Thyroid gland (tissue), 4 donors: Measurements from ENCODE around the gene SH3GL1. TPM values are rescaled to one million over a fixed set of nuclear protein-coding genes. Genes with fewer than 3 reads are reported as not detected.

Source experiments
- DNase-seq, 2 donors: peaks; one replicate each; pipeline ENCODE4 v3.0.0-alpha.2; 2019
- H3K27ac ChIP-seq, 3 donors: fragments of 200-600 bp; sonication (generic); 1 replicate in 2 of 3; 2 replicates in 1 of 3; pipeline ENCODE4 v1.5.1; 2016 to 2019; ENCODE audit warnings: mild to moderate bottlenecking in 1 of 3, moderate library complexity in 1 of 3
- H3K27me3 ChIP-seq: fragments of 200-600 bp; sonication (generic); one replicate; pipeline ENCODE4 v1.5.1; 2019
- H3K36me3 ChIP-seq, 2 donors: fragments of 200-600 bp; sonication (generic); one replicate each; pipeline ENCODE4 v1.5.1; 2016 to 2019
- H3K4me1 ChIP-seq, 2 donors: fragments of 200-600 bp; sonication (generic); one replicate each; pipeline ENCODE4 v1.5.1; 2017 to 2019
- H3K4me3 ChIP-seq, 3 donors: fragments of 200-600 bp; sonication (generic); replicated peaks in 1 of 3; 1 replicate in 2 of 3; 2 replicates in 1 of 3; pipeline ENCODE4 v1.5.1; 2016; ENCODE audit warnings: mild to moderate bottlenecking in 1 of 3
- H3K9me3 ChIP-seq: fragments of 200-600 bp; sonication (generic); one replicate; pipeline ENCODE4 v1.5.1; 2017
- POLR2A ChIP-seq, 2 donors: fragments of 450-650 bp; IDR thresholded peaks; one replicate each; pipeline ENCODE4 v1.6.1; 2017; ENCODE audit warnings: antibody characterized with exemption in 2 of 2, mild to moderate bottlenecking in 2 of 2, moderate library complexity in 1 of 2
- WGBS, 2 donors: methylation state at CpG; one replicate each; pipeline ENCODE4 v1.1.5; 2017; 5-methylcytosine and 5-hydroxymethylcytosine counted together
- intact Hi-C: fragments of 100-400 bp; cut with DNase I; formaldehyde crosslinking; loops from one replicate; pipeline ENCODE4 v1.15.1; 2023
- total RNA-seq, 4 donors: library from RNA; depleted of rRNA; stranded (reverse); fragments of >200 nt; gene quantifications; one replicate each; pipeline ENCODE4 v1.2.3, GENCODE V29; 2016
- TF ChIP-seq, protein P1 (sequence below), 6 experiments: fragments of 200-600 bp in 3 of 6; fragments of 450-650 bp in 3 of 6; sonication (generic) in 3 of 6; IDR thresholded peaks; one replicate each; pipeline ENCODE4 v1.5.1; 2016 to 2019; ENCODE audit warnings: antibody characterized with exemption in 6 of 6, mild to moderate bottlenecking in 2 of 6, inconsistent platforms in 1 of 6, moderate library complexity in 1 of 6

The SH3GL1 gene
- total RNA-seq, 4 donors from 2014 or later = 33.1 to 42.4 (median 36.7) TPM

DNA sequence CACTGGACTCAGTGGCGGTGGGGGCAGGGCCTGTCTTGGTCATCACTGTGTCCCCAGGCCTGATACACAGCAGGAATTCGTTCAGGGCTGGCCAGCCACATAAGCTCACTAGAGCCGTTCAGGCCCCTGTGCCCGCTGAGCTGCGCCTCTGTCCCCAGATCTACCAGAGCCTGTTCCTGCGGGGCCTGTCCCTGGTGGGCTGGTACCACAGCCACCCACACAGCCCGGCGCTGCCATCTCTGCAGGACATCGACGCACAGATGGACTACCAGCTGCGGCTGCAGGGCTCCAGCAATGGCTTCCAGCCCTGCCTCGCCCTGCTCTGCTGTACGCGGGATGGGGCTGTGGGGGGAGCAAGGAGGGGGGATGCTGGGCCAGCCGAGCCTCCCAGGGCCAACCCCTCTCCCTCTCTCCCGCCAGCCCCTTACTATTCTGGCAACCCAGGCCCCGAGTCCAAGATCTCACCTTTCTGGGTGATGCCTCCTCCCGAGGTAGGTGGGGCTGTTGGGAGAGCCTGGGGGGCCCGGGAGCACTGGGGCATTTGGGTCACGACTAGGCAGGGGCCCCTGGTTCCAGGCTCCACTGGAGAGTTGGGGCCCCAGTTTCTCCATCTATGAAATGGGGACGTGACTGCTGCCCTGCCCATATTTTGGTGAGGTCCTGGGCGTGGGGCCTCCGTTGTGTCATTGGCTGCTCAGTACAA lies 43.1 kb downstream of the SH3GL1 start:
- WGBS, 2 donors = 83 to 89% methylated on average over 8 to 12 of the region's 23 CpGs
- intact Hi-C loops = no loop called here
- Histone ChIP-seq H3K4me1 (no peaks in the 10 kb centered on the region), H3K9me3 (no peaks in the 10 kb centered on the region), H3K4me3 (no peak overlapping the region), H3K27me3 (no peaks in the 10 kb centered on the region), H3K36me3 (peaks cover 28 to 33% of the 10 kb centered on the region in 2 donors), H3K27ac (no peak overlapping the region)
- TF ChIP-seq, protein P1, sequence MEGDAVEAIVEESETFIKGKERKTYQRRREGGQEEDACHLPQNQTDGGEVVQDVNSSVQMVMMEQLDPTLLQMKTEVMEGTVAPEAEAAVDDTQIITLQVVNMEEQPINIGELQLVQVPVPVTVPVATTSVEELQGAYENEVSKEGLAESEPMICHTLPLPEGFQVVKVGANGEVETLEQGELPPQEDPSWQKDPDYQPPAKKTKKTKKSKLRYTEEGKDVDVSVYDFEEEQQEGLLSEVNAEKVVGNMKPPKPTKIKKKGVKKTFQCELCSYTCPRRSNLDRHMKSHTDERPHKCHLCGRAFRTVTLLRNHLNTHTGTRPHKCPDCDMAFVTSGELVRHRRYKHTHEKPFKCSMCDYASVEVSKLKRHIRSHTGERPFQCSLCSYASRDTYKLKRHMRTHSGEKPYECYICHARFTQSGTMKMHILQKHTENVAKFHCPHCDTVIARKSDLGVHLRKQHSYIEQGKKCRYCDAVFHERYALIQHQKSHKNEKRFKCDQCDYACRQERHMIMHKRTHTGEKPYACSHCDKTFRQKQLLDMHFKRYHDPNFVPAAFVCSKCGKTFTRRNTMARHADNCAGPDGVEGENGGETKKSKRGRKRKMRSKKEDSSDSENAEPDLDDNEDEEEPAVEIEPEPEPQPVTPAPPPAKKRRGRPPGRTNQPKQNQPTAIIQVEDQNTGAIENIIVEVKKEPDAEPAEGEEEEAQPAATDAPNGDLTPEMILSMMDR (IDR thresholded peaks at IDR 0.05) = no peak
- TF ChIP-seq POLR2A (IDR thresholded peaks at IDR 0.05) = no peak
- no peak for DNase-seq

DNA sequence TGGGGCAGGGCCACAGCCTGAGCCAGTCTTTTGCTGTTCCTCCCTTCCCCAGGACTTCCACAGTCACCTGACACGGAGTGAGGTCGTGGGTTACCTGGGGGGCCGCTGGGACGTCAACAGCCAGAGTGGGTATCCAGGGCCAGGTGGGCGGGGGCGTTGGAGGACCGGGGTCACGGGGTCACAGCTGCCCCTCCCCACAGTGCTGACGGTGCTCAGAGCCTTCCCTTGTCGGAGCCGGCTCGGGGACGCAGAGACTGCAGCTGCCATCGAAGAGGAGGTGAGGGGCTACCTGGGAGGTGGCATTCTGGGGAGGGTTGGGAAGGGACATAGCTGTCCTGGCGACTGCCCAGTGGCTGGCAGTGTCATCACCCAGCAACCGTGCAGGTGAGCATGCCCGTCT lies 45.5 kb downstream of the SH3GL1 start:
- H3K4me3 ChIP-seq = no peak overlapping the region
- no peaks in the 10 kb centered on the region for H3K27me3 ChIP-seq
- peaks cover 8 to 11% of the 10 kb centered on the region in 2 donors for H3K36me3 ChIP-seq
- intact Hi-C loops = no loop called here
- no peak for TF ChIP-seq POLR2A (IDR thresholded peaks at IDR 0.05)
- TF ChIP-seq, protein P1 (IDR thresholded peaks at IDR 0.05) = no peak
- no peaks in the 10 kb centered on the region for H3K9me3 ChIP-seq
- H3K4me1 ChIP-seq = no peaks in the 10 kb centered on the region
- WGBS, 2 donors = 85 to 100% methylated on average over 6 to 7 of the region's 17 CpGs
- DNase-seq = no peak
- no peak overlapping the region for H3K27ac ChIP-seq

DNA sequence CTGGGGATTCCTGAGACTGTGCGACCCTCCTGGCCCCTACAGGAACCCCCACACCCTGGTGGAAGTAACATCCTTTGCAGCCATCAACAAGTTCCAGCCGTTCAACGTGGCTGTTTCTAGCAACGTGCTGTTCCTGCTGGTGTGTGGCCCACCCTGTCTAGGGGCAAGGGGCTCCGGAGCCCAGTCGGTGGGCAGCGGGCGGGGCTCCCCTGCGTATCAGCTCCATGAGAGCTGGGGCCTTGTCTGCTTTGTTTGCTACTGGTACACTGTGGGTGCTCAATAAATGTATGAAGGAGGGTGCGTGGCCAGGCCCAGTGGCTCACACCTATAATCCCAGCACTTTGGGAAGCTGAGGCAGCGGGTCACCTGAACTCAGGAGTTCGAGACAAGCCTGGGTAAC lies 46.1 kb downstream of the SH3GL1 start:
- no peak for TF ChIP-seq POLR2A (IDR thresholded peaks at IDR 0.05)
- TF ChIP-seq, protein P1 (IDR thresholded peaks at IDR 0.05) = no peak
- no peaks in the 10 kb centered on the region for H3K9me3 ChIP-seq
- WGBS, 2 donors = 91 to 95% methylated on average over 5 to 12 of the region's 12 CpGs
- no peaks in the 10 kb centered on the region for H3K27me3 ChIP-seq
- intact Hi-C loops = no loop called here
- no peak overlapping the region for H3K27ac ChIP-seq
- DNase-seq = no peak
- H3K4me3 ChIP-seq = no peak overlapping the region
- H3K36me3 ChIP-seq = peaks cover 2 to 5% of the 10 kb centered on the region in 2 donors
- no peaks in the 10 kb centered on the region for H3K4me1 ChIP-seq

DNA sequence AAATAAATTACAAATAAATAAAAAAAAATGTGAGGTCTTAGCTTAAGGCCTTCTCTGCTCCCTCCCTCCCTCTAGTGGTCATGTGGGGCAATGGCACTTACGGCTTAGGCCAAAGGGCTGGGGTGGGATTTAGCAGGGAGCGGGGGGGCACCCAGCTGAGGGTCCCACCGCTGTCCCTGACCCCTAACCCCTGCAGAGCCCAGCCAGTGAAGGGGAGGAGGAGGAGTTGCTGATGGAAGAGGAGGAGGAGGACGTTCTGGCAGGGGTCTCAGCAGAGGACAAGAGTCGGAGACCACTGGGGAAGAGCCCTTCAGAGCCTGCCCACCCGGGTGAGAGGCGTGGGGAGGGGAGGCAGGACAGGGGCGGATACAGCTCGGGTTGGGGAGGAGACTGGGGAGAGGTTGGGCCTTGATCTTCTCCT lies 47.6 kb downstream of the SH3GL1 start:
- H3K9me3 ChIP-seq = no peaks in the 10 kb centered on the region
- WGBS, 2 donors = 36 to 40% methylated on average over 8 to 9 of the region's 9 CpGs
- H3K4me3 ChIP-seq = no peak overlapping the region
- TF ChIP-seq, protein P1 (IDR thresholded peaks at IDR 0.05) = peak; percentile 39 to 92 (median 71)
- TF ChIP-seq POLR2A (IDR thresholded peaks at IDR 0.05) = no peak
- intact Hi-C loops = no loop called here
- H3K27ac ChIP-seq = no peak overlapping the region
- no peaks in the 10 kb centered on the region for H3K4me1 ChIP-seq
- no peaks in the 10 kb centered on the region for H3K36me3 ChIP-seq
- H3K27me3 ChIP-seq = no peaks in the 10 kb centered on the region
- peak; percentile 37 to 45 for DNase-seq

DNA sequence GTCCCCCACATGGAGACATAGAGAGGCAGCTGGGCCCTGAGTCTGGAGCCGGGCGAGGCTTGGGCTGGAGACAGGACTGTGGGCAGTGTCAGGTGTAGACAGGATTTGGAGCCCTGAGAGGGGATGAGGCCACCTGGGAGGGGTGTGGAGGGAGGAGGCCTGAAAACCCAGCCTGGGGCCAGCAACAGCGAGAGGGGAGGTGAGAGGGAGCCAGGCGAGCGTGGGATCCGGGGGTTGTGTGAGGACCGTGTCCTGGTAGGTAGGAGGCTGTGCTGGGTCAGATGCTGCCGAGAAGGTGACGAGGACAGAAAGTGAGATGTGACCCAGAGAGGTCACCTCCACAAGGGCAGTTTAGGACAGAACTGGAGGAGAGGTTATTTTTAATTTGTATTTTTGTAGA lies 49.6 kb downstream of the SH3GL1 start:
- Histone ChIP-seq H3K4me3 (no peak overlapping the region), H3K4me1 (no peaks in the 10 kb centered on the region), H3K27me3 (no peaks in the 10 kb centered on the region), H3K9me3 (no peaks in the 10 kb centered on the region), H3K36me3 (no peaks in the 10 kb centered on the region), H3K27ac (no peak overlapping the region)
- DNase-seq = no peak
- 95% methylated on average over 9 of the region's 9 CpGs for WGBS, 2 donors
- intact Hi-C loops = no loop called here
- no peak for TF ChIP-seq POLR2A (IDR thresholded peaks at IDR 0.05)
- TF ChIP-seq, protein P1 (IDR thresholded peaks at IDR 0.05) = no peak
